GM12878 (cell line): Measurements from ENCODE around the gene PRMT1. TPM values are rescaled to one million over a fixed set of nuclear protein-coding genes. Genes with fewer than 3 reads are reported as not detected.

ENCODE experiments used
- ATAC-seq: fragments of 200-7000 bp; cut with Tn5 transposase; 3 replicates; pipeline ENCODE4 v1.9.1; 2020; ENCODE audit warnings: mild to moderate bottlenecking, moderate library complexity
- BruUV-seq: library from RNA; stranded (reverse); fragments of 400-500 nt; replicated peaks from 2 replicates; lab custom pipeline; 2021; lab: Mats Ljungman, UMichigan
- CTCF ChIA-PET: fragments of 300-600 bp; sonication (Branson Sonifier 250); formaldehyde crosslinking; extraction: SDS; loops from one replicate; lab custom pipeline; 2021; ENCODE audit warnings: inconsistent platforms; lab: Yijun Ruan, JAX
- POLR2A ChIA-PET: fragments of 350-600 bp; formaldehyde crosslinking; extraction: SDS; loops from one replicate; lab custom pipeline; 2021; ENCODE audit warnings: inconsistent platforms; lab: Charles Lee
- RAD21 ChIA-PET: fragments of 300-600 bp; sonication (Branson Sonifier 250); formaldehyde crosslinking; loops from one replicate; lab custom pipeline; 2023; ENCODE audit warnings: antibody characterized with exemption; ENCODE audit not compliant: unreplicated experiment; lab: Charles Lee
- SMC1A ChIA-PET: fragments of 300-600 bp; sonication (Branson Sonifier 250); formaldehyde crosslinking; loops from one replicate; lab custom pipeline; 2023; ENCODE audit not compliant: unreplicated experiment, uncharacterized antibody; lab: Charles Lee
- DNase-seq: peaks from one replicate; pipeline ENCODE4 v3.0.0-alpha.2; 2011; ENCODE audit warnings: low read depth, low spot score
- FAIRE-seq: peaks from 3 replicates; lab custom pipeline; 2011; peaks lifted over from hg19 to GRCh38; lab: Jason Lieb, UNC
- H2AFZ ChIP-seq: 2 replicates; pipeline ENCODE4 v1.6.0; 2011; ENCODE audit warnings: low read depth, low read length, control low read depth; ENCODE audit not compliant: control insufficient read depth
- H3K27ac ChIP-seq: 2 replicates; pipeline ENCODE4 v1.5.1; 2011; ENCODE audit warnings: control low read depth; ENCODE audit not compliant: control insufficient read depth, insufficient read depth
- H3K27me3 ChIP-seq, 2 experiments: replicated peaks in 1 of 2; 2 replicates each; pipeline versions ENCODE4 v1.6.0 to v1.6.1; 2011; ENCODE audit warnings: low read length in 1 of 2; ENCODE audit not compliant: control insufficient read depth in 2 of 2, insufficient read depth in 2 of 2
- H3K36me3 ChIP-seq, 2 experiments: 2 replicates each; pipeline ENCODE4 v1.5.1; 2011; ENCODE audit warnings: low read length in 1 of 2; ENCODE audit not compliant: control insufficient read depth in 2 of 2, insufficient read depth in 2 of 2
- H3K4me1 ChIP-seq: 2 replicates; pipeline ENCODE4 v1.6.1; 2011; ENCODE audit warnings: mild to moderate bottlenecking, low read length, moderate library complexity, mixed read lengths; ENCODE audit not compliant: control insufficient read depth, insufficient read depth
- H3K4me2 ChIP-seq: 2 replicates; pipeline ENCODE4 v1.6.0; 2011; ENCODE audit warnings: control low read depth; ENCODE audit not compliant: control insufficient read depth, insufficient read depth
- H3K4me3 ChIP-seq: fragments of 200-600 bp; sonication (generic); 2 replicates; pipeline ENCODE4 v1.5.1; 2016
- H3K79me2 ChIP-seq: 2 replicates; pipeline ENCODE4 v1.6.0; 2011; ENCODE audit warnings: low read length; ENCODE audit not compliant: control insufficient read depth, insufficient read depth
- H3K9ac ChIP-seq: 2 replicates; pipeline ENCODE4 v1.8.0; 2011; ENCODE audit warnings: low read length, control low read depth, mixed read lengths; ENCODE audit not compliant: control insufficient read depth, insufficient read depth
- H3K9me3 ChIP-seq: replicated peaks from 3 replicates; pipeline ENCODE4 v1.5.1; 2011; ENCODE audit warnings: mild to moderate bottlenecking, low read length; ENCODE audit not compliant: control insufficient read depth, insufficient read depth
- H4K20me1 ChIP-seq: 2 replicates; pipeline ENCODE4 v1.6.0; 2011; ENCODE audit not compliant: control insufficient read depth, insufficient read depth
- ATF2 ChIP-seq: IDR thresholded peaks from 2 replicates; pipeline ENCODE4 v1.6.1; 2012; ENCODE audit warnings: low read length, inconsistent platforms
- EP300 ChIP-seq, 2 experiments: fragments of 150-350 bp in 1 of 2; IDR thresholded peaks; 2 replicates each; pipeline ENCODE4 v1.6.1; 2011 to 2012; ENCODE audit warnings: low read depth in 2 of 2, low read length in 2 of 2, borderline replicate concordance in 1 of 2, improper control_type of control experiment in 1 of 2, inconsistent platforms in 1 of 2; ENCODE audit not compliant: control insufficient read depth in 1 of 2
- HDAC6 ChIP-seq: fragments of 200-600 bp; sonication (generic); IDR thresholded peaks from one replicate; pipeline ENCODE4 v1.8.0; 2017; ENCODE audit warnings: antibody characterized with exemption; ENCODE audit not compliant: unreplicated experiment
- IRF5 ChIP-seq: fragments of 450-650 bp; IDR thresholded peaks from 2 replicates; pipeline ENCODE4 v1.6.1; 2017; ENCODE audit warnings: borderline replicate concordance
- MLLT1 ChIP-seq: fragments of 450-650 bp; IDR thresholded peaks from 2 replicates; pipeline ENCODE4 v1.6.1; 2016; ENCODE audit warnings: mild to moderate bottlenecking
- POLR2A ChIP-seq: IDR thresholded peaks from 2 replicates; pipeline ENCODE4 v1.6.1; 2011; ENCODE audit warnings: low read depth, mild to moderate bottlenecking, low read length
- POLR2AphosphoS5 ChIP-seq: IDR thresholded peaks from 2 replicates; pipeline ENCODE4 v1.6.1; 2011; ENCODE audit warnings: mild to moderate bottlenecking, low read length, inconsistent platforms
- SPI1 ChIP-seq: IDR thresholded peaks from 2 replicates; pipeline ENCODE4 v1.6.1; 2011; ENCODE audit warnings: low read depth, mild to moderate bottlenecking, low read length, moderate library complexity, borderline replicate concordance; ENCODE audit not compliant: insufficient read depth
- SREBF1 ChIP-seq: IDR thresholded peaks from 2 replicates; pipeline ENCODE4 v1.6.1; 2012; ENCODE audit warnings: mild to moderate bottlenecking, low read length
- ZBED1 ChIP-seq: IDR thresholded peaks from 2 replicates; pipeline ENCODE4 v1.6.1; 2016; ENCODE audit warnings: borderline replicate concordance
- ZSCAN29 ChIP-seq: fragments of 450-650 bp; IDR thresholded peaks from 2 replicates; pipeline ENCODE4 v1.6.1; 2017; ENCODE audit warnings: mild to moderate bottlenecking, moderate library complexity
- WGBS: methylation state at CpG from one replicate; pipeline ENCODE4 v1.1.6; 2016; ENCODE audit warnings: low lambda C conversion rate; ENCODE audit not compliant: insufficient replicate concordance, insufficient coverage; ENCODE audit errors: missing lambda C conversion rate; 5-methylcytosine and 5-hydroxymethylcytosine counted together
- in situ Hi-C: fragments of 300-500 bp; cut with MboI; formaldehyde crosslinking; loops from 9 replicates; pipeline ENCODE4 v1.14.3; 2018; ENCODE audit warnings: mixed read lengths
- intact Hi-C: fragments of 100-400 bp; cut with micrococcal nuclease; formaldehyde crosslinking; loops from one replicate; pipeline ENCODE4 v1.14.2; 2022; ENCODE audit not compliant: unreplicated experiment
- polyA plus RNA-seq, 11 experiments: library from polyadenylated mRNA; depleted of rRNA in 4 of 11; unstranded in 6 of 11; stranded (reverse) in 5 of 11; fragments of >200 nt; fragmentation: Nextera tagmentation in 4 of 11; fragmentation: Illumina TruSeq in 1 of 11; extraction: Ambion mirVana in 4 of 11; extraction: Trizol in 1 of 11; gene quantifications; 1 replicate in 1 of 11; 2 replicates in 10 of 11; pipeline versions ENCODE4 v1.2.1 to v1.2.3, GENCODE V29; 2011 to 2016; ENCODE audit warnings: inconsistent platforms in 2 of 11, missing spikeins in 2 of 11, low read depth in 1 of 11
- total RNA-seq, 4 experiments: library from RNA; depleted of rRNA in 3 of 4; stranded (reverse); fragments of >200 nt in 3 of 4; fragmentation: Illumina TruSeq in 1 of 4; extraction: Trizol in 1 of 4; gene quantifications; 2 replicates each; pipeline versions ENCODE4 v1.2.1 to v1.2.3, GENCODE V29; 2013 to 2021

The PRMT1 gene
- total and polyA plus RNA-seq, 10 of the 15 experiments (the other 5 are each of a cell fraction or from before 2014, with no cell fraction given), result 19.9 to 667 (median 444) TPM

- Histone ChIP-seq H3K27ac (no peak overlapping the region), H3K9ac (no peak overlapping the region), H3K36me3 (peaks cover 20 to 40% of the 10 kb centered on the region in 2 experiments), H3K4me2 (no peak overlapping the region), H3K79me2 (peaks cover 2% of the 10 kb centered on the region), H3K27me3 (no peaks in the 10 kb centered on the region; a peak in 1 of 4 replicates), H3K4me3 (no peak overlapping the region), H3K4me1 (peaks cover 10% of the 10 kb centered on the region), H3K9me3 (no peaks in the 10 kb centered on the region; the same call in 2 of the 3 replicates), H4K20me1 (peaks cover 6% of the 10 kb centered on the region; the same call in 1 of the 2 replicates), H2AFZ (no peak overlapping the region)
- CTCF ChIA-PET, result interaction anchor here (0.6 kb wide), 1 partner anchor 123 kb away, joined by 5 read pairs; no protein-coding TSS in a partner anchor
- WGBS, result 86% methylated on average over 11 of the region's 12 CpGs
- FAIRE-seq, result no peak
- intact Hi-C loops (no loop called here), in situ Hi-C loops (no loop called here)
- no peak for TF ChIP-seq ZBED1
- TF ChIP-seq POLR2AphosphoS5, result 0 out of 2 replicates have a peak, but pooled peaks have one; percentile 2
- no peak for ATAC-seq
- POLR2A ChIA-PET, result no interaction called here
- RAD21 ChIA-PET, result no interaction called here
- DNase-seq, result no peak
- SMC1A ChIA-PET, result no interaction called here
- BruUV-seq, result no TSS peak
These were observed 10.1 kb downstream of the PRMT1 start for GRCh38 chr19:49687150-49687549.

GRCh38 chr19:49687566-49688316 lies 10.7 kb downstream of the PRMT1 start:
- peaks cover 16 to 39% of the 10 kb centered on the region in 2 experiments; a peak in 3 of 4 replicates for H3K36me3 ChIP-seq
- ChIA-PET SMC1A (no interaction called here), RAD21 (no interaction called here), POLR2A (no interaction called here), CTCF (interaction anchor here (0.6 kb wide), 2 partner anchors 119 to 123 kb away, joined by 3 to 5 read pairs; no protein-coding TSS in a partner anchor)
- H3K4me3 ChIP-seq, result no peak overlapping the region
- no peaks in the 10 kb centered on the region; the same call in 2 of the 3 replicates for H3K9me3 ChIP-seq
- TSS peak; percentile 53 for BruUV-seq
- no peaks in the 10 kb centered on the region; a peak in 1 of 4 replicates for H3K27me3 ChIP-seq
- H3K27ac ChIP-seq, result no peak overlapping the region
- H4K20me1 ChIP-seq, result peaks cover 4% of the 10 kb centered on the region; the same call in 1 of the 2 replicates
- intact Hi-C loops, result no loop called here
- no peak for DNase-seq
- no peak overlapping the region for H2AFZ ChIP-seq
- H3K4me1 ChIP-seq, result peaks cover 8% of the 10 kb centered on the region
- ATAC-seq, result no peak
- FAIRE-seq, result no peak
- peaks cover 2% of the 10 kb centered on the region for H3K79me2 ChIP-seq
- in situ Hi-C loops, result no loop called here
- no peak overlapping the region for H3K4me2 ChIP-seq
- 61% methylated on average over 25 of the region's 26 CpGs for WGBS
- H3K9ac ChIP-seq, result no peak overlapping the region
- TF ChIP-seq POLR2AphosphoS5, result peak; percentile 59; the same call in 1 of the 2 replicates
- no peak for TF ChIP-seq SPI1
- TF ChIP-seq ZSCAN29, result no peak
- 0 out of 2 replicates have a peak, but pooled peaks have one; percentile 6 for TF ChIP-seq ATF2
- no peak for TF ChIP-seq EP300 (IDR thresholded peaks at IDR 0.05; ENCODE audit: borderline replicate concordance in 1 of 2, control insufficient read depth in 1 of 2, low read depth in 2 of 2, low read length in 2 of 2)
- no peak for TF ChIP-seq MLLT1
- no peak for TF ChIP-seq SREBF1
- no peak for TF ChIP-seq HDAC6
- no peak for TF ChIP-seq IRF5
- peak; percentile 58 for TF ChIP-seq POLR2A
